Activated naive CD8-positive, alpha-beta T cell treated with anti-CD3 and anti-CD28 coated beads, Interleukin-2, amount 50 U/mL, for 16 hours (primary cell): ENCODE results near the gene SLC19A3.
"Not testable (repeated sequence)": the region's sequence is repeated elsewhere in the genome, so short reads cannot be mapped to it uniquely, and the experiment has no call there.

Source experiments
- DNase-seq: peaks from one replicate; pipeline ENCODE4 v3.0.0-alpha.2; 2020; ENCODE audit warnings: low read depth, low spot score

SLC19A3 gene

DNA sequence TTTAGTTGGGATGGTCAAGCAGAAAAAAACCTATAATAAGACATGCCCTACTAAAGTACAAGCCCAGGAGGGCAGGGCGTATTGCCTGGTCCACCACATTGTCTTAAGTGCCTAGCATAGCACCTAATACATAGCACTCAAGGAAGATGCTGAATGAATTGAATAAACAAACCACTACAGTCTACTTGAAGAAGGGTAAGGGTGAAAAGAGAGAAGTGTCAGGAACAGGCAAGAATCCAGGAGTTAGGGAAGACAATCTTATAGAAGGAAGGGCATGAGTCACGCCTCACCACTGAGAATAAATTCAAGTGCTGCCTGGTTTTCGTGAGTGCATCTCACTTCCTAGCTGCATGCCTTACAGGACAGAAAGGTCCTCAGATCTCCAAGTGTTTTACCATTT, 13.9 kb downstream of the SLC19A3 start:
- no peak for DNase-seq

DNA sequence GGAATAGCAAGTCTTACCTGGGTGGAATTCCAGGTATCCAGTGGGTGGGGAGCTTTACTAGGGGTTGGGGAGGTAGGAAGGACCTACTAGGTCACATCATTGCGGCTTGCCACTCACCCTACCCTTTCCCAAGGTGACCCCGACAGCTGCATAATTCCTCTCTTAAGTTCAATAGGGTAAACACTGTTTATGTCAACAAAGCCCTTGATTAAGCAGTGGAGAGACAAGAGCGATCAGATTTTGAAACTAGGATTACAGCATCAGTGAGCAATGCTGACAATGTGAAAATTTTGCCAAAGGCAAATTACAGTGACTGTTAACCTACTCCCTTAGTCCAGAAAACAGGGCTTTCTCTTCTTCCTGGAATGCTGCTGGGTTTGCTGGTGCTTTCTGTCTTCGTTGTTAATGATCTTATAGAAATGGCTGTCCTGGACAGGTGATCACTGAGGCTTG, 14.5 kb downstream of the SLC19A3 start:
- DNase-seq: no peak

DNA sequence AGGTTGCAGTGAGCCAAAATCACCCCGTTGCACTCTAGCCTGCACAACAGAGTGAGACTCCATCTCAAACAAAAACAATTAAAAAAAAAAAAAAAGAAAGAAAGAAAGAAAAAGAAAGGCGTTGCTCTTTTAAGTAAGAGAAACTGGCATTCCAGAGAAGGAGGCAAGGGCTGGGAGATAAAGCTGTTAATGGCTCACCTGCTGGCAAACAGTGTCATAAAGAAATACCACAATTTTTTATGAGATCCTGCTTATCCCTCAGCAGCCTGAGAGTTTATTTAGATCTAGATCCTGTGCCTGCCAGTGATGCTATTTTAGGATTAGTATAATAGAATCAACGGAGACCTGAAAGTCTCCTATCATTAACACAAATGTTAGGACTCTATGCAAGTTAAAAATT, 16.3 kb downstream of the SLC19A3 start:
- no peak for DNase-seq

DNA sequence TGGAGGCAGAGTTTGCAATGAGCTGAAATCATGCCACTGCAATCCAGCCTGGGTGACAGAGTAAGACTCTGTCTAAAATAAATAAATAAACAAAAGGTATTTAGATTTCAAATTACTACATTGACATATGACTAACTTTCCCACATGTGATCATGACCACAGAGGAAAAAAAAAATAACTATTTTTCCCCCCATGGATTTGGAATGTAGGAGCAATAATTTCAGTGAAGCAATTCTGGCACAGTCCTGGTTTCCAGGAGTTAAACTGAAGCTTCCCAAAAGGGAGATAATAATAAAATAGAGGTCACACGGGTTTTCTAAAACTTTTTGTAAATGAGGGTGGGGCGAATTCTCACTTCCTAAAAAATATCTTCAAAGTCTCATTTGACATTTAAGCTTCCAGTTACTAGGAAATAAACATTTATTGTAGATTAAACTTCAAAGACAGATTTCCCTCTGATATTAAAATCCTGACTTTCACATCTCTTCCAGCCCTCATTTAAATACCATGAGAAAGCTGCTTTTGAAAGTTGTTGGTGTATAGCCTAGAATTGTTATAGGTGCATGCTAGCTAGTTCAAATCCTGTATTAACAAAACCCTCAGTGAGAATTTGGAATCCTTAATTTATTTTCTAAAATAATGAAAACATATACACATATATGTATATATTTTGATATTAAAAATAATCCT, 20.7 kb downstream of the SLC19A3 start:
- DNase-seq: no peak

DNA sequence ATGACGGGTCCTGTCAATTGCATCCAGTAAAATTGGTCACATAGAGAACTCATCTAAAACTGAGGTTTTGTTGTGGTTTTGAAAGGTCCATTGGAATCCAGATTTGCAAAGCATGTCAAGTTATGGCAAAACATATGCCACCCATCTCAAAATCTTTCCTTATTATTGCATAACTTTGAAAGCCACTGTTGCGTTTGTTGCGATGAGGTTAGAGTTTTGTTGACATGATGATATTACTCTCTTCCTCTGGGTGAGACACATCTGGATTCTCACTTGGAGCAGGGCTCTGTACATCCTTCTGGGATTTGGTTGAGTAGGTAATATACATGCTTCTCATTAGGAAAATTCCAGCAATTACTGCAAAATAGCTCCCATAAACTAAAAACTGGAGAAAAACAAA, 30.6 kb downstream of the SLC19A3 start:
- no peak for DNase-seq

DNA sequence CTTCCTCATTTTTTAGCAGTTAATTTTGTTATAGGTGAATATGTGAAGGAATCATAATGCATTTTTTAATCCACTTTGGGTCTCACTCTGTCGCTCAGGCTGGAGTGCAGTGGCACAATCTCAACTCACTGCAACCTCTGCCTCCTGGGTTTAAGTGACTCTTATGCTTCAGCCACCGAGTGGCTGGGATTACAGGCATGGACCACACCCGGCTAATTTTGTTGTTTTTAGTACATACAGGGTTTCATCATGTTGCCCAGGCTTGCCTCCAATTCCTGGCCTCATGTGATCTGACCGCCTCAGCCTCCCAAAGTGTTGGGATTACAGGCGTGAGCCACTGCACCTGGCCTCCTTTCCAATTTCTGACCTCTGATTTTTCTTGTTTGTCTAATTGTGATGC, 33.6 kb downstream of the SLC19A3 start:
- no peak for DNase-seq

DNA sequence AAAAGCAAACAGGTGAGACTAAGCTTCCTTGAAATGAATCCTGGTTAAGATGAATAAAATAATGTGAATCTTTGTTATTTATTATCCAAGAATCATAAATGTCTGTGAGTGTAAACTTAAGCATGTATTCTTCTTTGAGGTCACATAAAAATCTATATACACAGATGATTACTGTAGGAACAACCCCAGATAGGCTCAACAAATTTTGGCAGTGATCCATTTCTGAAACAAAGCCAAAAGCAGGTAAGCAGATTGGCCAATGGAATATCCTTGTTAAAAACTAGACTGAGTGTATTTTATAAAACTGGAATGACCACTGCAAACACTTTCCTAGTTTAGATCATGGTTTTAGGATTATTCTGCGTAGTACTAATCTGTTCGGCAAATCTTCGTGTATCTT, 39.9 kb downstream of the SLC19A3 start:
- no peak for DNase-seq

DNA sequence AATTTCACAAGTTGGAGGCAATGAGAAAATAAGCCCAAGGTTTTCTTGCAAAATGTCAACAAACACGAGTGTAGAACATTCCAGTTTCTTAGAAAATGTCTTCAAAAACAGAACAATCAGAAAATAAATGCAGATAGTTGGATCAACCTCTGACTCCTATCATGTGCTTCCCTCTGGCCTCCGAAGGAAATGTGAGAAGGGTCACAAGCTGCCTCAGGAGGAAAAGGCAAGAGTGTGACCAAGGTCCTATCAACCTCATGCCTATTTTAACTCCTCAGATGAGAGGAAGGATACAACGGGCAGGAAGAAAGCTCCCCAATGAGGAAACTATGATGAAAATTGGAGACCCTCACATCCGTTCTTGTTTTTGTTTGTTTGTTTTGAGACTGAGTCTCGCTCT, 43.3 kb downstream of the SLC19A3 start:
- DNase-seq: no peak

DNA sequence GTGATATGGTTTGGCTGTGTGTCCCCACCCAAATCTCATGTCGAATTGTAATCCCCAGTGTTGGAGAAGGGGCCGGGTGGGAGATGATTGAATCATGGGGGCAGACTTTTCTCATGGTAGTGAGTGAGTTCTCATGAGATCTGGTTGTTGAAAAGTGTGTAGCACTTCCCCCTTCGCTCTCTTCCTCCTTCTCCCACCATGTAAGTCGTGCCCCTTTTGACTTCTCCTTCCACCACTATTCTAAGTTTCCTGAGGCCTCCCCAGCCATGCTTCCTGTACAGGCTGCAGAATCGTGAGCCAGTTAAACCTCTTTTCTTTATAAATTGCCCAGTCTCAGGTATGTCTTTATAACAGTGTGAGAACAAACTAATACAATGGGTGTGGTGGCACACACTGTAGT, 44.2 kb downstream of the SLC19A3 start:
- DNase-seq: not testable (repeated sequence)

DNA sequence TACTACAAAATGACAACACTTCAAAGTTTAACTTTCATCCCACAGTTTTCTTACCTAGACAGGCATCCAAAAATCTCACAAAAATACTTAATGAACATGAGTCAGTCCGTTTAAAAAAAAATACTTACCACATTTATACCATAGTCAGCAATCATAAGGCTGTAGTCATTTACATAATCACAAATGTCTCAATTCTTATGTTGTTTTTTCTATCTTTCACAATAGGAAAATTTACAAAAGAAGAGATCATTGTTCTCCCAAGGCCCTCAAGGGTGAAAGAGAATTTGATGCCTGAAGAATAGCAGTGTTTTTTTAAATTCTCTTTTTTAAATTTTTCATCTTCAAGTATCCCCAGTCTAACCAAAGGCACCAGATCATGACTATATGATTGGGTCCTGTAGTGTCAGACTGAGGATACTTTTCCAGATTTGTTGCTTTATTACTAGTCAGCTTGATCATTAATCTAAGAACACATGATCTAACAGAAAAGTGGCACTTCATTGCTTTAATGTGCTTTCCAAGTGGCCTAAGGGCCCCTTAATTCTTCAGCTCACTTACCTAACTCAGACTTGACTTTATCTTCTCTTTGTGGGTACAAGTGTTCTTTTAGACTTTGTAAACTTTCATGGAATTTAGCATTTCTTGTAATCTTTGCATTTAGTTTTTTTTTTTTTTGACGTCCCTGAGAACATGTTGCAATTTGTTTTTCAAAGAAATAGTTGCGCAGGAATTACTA, 46.5 kb downstream of the SLC19A3 start:
- DNase-seq: no peak

DNA sequence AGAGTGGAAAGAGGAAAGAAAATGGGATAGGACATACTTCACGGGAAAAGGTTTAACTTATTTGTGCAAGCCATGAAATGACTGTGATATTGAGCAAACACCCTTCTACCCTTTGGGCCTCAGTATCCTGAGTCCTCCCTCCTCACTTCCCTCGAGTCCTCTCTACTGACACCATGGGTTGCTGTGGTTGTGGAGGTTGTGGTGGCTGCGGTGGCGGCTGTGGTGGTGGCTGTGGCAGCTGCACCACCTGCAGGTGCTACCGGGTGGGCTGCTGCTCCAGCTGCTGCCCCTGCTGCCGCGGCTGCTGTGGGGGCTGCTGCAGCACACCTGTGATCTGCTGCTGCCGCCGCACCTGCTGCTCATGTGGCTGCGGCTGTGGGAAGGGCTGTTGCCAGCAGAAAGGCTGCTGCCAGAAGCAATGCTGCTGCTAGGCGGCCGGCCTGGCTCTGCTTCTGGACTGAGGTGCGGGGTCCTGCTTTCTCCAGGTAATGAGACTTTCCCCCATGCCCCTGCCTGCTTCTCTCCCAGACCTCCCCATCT, 51.1 kb downstream of the SLC19A3 start, which contains the start of gene SCYGR5:
TSS of gene SCYGR5 (plus strand) at position 174 of the 540 bp plus-strand sequence. CDS start at position 174, 0 bp downstream.
- DNase-seq: not testable (repeated sequence)

DNA sequence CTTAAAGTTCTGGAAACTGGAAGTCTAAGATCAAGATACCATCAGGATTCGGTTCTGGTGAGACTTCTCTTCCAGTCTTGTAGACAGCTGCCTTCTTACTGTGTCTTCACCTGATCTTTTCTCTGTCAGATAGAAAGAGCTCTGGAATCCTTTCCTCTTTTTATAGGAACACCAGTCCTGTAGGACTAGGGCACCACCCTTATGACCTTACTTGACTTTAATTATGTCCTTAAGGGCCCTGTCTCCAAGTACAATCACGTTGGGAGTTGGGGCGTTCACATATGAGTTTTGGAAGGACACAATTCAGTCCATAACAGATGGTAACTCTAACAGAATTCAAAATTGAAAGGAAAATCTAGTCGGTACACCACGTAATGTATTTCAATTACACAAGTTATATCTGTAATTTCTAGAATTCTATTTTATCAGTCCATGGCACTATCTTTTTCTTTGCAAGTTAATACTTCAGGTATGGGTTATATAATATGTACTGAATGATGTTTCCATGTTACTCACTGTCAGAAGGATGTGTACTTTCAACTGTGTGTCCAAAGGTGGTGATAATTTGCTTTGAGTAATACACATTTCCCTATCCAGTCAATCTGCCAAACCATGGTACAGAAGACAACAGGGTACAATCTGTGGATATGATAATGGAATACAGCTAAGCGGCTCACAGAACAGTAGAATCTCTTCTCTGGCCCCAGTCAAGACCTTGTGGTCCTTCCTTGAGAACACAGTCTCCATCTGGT, 52.5 kb downstream of the SLC19A3 start:
- DNase-seq: no peak

DNA sequence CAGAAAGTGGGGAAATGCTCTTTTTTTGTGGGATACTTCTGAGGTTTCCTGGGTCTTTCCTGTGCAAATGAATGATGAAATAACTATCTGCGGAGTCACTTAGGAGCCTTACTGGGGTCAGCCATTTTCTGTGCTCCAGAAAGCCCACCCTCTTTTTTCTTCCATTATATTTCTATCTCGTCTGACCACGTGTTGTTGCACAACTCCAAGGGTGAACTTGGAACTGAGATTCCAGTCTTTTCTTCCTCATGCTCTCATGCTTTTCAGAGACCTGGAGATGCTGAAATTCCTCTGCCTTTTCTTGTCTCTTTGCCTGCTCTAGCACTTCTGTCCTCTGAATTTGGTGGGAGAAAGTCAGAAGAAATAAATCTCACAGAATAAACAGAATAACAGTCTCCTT, 56.0 kb downstream of the SLC19A3 start:
- no peak for DNase-seq

DNA sequence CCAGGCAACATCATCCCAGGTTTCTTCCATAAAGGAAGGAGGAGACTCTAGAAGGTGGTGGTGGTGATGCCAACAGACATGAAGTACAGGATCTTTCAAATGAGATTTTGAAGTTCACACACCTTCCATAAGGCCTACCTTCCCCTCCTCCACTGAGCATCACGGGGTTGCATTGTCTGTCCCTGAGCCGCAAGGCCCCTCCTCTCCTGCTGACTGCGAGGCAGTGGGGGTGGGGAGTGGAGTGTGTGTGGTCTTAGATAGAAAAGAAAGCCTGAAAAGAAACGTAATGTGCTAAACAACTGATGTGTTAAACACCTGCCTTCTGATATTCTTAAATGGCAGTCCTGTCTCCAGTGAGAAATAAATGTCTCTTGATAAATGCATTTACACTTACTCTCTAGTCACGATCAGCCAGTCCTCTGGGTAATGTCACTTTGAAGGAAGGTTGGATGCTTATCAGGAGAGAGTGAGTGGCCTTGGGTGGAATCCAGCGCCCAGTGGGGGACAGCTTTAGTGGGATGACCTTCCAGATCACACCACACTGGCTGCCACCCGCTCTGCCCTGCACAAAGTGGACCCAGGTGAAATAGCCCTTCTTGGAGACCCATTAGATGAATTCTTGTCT, 56.7 kb downstream of the SLC19A3 start:
- DNase-seq: no peak

DNA sequence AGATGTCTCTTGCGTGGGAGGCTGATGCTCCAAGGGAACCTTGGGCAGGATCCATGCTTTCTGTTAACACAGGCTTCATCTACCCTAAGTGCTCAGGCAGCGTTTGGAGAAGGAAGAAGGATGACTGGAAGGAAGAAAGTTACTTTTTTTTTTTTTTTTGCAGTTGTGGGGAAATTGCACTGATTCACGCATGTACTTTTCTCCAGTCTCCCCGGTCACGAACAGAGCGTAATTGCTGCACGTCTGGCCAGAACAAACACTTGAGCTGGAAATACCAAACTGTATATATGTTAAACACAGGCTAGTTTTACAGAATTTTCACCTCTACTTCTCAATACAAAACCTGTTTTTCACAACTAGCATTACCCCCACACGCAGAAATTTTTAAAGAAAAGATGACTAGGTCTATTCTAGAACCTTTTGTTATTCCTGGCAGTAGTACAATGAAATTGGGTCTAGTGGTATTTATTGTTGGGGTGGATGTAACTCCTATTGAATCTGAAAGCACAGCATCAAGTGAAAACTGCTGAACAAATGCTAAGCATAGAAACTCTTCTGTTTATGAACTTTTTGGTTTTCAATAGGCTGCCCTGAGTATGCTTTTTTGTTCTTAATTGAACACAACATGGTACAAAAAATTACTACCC, 60.5 kb downstream of the SLC19A3 start:
- DNase-seq: no peak

DNA sequence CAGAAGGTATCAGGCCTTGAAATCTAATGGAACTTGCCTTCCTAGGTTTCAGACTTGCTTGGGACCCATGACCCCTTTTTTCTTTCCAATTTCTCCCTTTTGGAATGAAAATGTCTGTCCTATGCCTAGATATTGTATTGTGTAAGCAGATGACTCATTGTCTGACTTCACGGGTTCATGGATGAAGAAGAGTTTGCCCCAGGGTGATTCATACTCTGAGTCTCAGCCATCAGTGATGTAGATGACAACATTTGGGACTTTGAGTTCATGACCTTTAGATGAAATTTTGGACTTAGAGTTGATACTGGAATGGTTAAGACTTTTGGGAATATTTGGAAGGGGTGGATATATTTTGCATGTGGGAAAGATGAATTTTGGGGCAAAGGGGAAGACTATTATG, 62.4 kb downstream of the SLC19A3 start:
- DNase-seq: no peak

DNA sequence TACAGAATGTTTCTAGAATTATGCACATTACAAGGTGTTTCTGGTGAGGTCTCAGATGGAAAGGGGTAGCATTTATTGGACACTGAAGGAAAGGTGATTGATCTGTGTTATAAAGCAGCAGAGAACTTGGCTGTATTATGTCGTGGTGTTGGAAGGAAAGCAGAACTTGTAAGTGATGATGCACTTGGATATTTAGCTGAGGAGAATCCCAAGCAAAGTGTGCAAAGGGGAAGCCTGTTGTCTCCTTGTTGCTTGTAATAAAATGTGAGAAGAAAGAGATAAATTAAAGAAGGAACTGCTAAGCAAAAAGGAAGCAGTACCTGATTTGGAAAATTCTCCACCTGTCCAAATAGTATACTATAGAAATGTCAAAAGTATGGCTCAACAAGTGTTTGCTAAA, 63.4 kb downstream of the SLC19A3 start:
- DNase-seq: no peak

DNA sequence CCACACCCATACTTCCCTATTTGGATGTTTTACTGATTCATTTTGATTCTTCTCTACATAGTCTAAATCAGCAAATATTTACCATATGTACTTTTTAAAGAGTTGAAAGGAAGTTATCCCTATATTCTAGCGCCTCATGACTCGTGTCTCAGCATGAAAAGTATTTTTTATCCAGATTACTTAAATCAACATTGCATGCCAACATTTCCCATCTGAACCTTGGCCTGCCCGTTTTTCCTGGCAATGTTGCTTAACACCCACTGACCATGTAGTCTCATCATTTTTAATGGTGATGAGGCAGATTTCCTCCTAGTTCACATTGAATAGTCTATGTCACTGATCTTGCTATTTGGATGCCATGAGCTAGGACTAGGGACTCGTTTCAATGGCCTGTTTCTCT, 64.4 kb downstream of the SLC19A3 start:
- no peak for DNase-seq

DNA sequence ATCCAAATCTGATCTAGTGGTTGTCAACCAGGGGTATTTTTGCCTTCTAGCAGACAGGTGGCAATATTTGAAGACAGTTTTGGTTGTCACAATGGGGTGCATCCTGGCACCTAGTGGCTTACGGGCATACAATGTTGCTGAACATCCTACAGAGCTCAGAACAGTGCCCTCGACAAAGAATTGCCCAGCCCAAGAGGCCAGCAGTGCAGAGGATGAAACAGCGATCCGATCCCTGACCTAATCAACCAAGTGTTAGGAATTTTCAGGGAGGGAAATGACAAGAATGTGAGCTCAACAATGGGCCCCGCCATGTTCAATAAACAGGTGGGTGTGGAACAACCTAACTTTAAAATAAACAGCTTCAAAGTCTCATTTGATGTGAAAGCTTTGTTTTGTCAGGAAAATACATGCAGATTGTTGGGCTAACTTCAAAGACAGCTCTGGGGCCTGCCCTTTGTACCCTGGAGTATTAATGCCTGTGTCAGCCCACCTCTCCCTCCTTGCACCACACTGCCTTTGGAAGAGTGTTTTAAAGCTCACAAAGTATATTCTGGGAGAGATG, 73.8 kb downstream of the SLC19A3 start:
- no peak for DNase-seq

DNA sequence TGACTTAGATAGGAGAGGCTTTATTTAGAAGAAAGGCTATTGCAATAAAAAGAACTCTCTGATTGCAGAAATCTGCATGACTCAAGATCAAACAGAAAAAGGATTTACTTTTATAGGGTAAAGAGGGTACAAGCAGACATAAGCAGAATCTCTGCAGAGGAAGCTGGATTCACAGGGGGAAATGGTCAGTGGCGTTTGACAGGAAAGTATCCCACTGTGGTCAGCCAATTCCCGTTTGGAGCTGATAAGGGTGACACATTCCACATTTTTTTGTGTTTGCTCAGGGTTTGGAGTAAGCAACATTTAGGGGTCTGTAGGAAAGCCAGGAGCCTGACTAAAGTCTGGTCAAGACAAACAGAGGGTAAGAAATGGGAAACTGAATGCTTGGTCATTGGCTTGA, 75.2 kb downstream of the SLC19A3 start:
- DNase-seq: no peak

DNA sequence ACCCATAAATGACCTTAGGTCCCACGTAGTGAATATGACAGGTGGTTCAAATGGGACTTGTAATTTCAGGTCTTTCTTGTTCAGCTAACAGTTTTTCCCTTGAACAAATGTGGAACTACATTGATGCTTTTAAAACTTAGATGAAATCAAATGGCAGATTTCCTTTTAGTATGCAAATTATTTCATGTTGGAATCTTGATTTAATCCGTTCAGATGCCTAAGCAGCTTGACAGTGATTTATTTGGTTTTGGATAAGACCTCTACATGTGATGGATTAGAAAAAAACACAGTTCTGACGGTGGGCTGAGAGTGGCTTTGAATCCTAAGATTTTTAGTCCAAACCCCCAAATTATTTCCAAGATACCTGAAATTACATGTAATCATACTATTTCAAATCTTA, 83.6 kb downstream of the SLC19A3 start:
- DNase-seq: no peak
